ENCODE data around the gene ADGRA1.

ADGRA1 gene

DNA sequence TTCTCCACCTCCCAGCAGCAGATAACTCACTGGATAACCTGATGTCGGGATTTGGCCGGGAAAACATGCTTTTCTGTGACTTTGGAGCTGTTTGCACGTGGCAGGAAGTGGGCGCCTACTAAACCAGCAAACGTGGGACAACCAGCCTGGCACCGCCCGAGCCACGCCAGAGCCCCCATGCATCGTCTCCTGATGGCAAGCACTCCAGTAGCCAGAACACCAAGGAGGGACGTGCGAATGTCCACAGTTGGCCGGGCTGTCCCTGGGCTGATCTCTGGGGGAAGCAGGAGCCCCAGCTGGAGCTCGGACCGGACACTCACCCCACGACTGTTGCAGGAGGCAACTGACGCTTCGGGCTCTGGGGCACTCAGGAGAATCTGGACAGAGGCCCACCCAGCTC lies 7.1 kb downstream of the ADGRA1 start:
- Histone ChIP-seq H3K36me3 (ENCODE audit: insufficient read depth, low read length) (no peaks in the 10 kb centered on the region), H3K27me3 (ENCODE audit: insufficient read depth, low read length, poor library complexity) (peaks cover 6% of the 10 kb centered on the region), H3K9me3 (ENCODE audit: insufficient read depth, low read length, severe bottlenecking) (no peaks in the 10 kb centered on the region), H2AFZ (ENCODE audit: low read depth, low read length) (no peak overlapping the region), H3K9ac (ENCODE audit: low read depth, low read length) (no peak overlapping the region), H3K27ac (ENCODE audit: low read length) (no peak overlapping the region), H3K4me3 (ENCODE audit: low read depth in 1 of 2, low read length in 2 of 2) (no peak overlapping the region), H4K20me1 (ENCODE audit: insufficient read depth, low read length) (no peaks in the 10 kb centered on the region; the same call in 1 of the 2 replicates), H3K79me2 (ENCODE audit: insufficient read depth, low read length) (no peaks in the 10 kb centered on the region), H3K4me2 (ENCODE audit: insufficient read depth, low read length) (no peak overlapping the region), H3K4me1 (ENCODE audit: insufficient read depth, low read length) (no peaks in the 10 kb centered on the region)
- ATAC-seq (ENCODE audit: insufficient read depth, low read depth) (no peak), DNase-seq (no peak)
- TF ChIP-seq CTCF (IDR thresholded peaks at IDR 0.05; ENCODE audit: borderline replicate concordance, extremely low read depth, low read length, poor library complexity, severe bottlenecking), result no peak
- TF ChIP-seq EZH2 (IDR thresholded peaks at IDR 0.05; ENCODE audit: borderline replicate concordance, low read depth, low read length, severe bottlenecking), result no peak

DNA sequence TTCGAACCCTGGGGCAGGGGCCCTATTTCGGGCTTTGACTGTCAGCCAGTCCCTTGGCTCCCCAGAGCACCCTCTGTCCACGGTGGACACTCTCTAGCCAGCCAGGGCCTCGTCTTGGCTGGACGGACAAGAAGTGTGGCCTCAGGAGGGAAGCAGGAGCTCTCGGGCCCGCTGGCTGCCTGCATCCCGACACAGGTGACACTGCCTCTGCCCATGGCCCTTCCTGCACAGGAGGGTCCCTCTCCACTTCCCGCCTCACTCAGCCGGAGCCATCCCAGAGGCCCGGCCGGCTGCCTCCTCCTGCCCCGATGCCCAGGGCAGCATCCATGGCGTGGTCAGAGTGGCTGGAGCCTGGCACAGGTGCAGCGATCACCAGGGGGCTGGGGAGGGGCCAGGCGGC lies 7.9 kb downstream of the ADGRA1 start:
- TF ChIP-seq CTCF (IDR thresholded peaks at IDR 0.05; ENCODE audit: borderline replicate concordance, extremely low read depth, low read length, poor library complexity, severe bottlenecking) (no peak), EZH2 (IDR thresholded peaks at IDR 0.05; ENCODE audit: borderline replicate concordance, low read depth, low read length, severe bottlenecking) (no peak)
- Histone ChIP-seq H3K36me3 (ENCODE audit: insufficient read depth, low read length) (no peaks in the 10 kb centered on the region), H3K27ac (ENCODE audit: low read length) (no peak overlapping the region), H3K4me1 (ENCODE audit: insufficient read depth, low read length) (no peaks in the 10 kb centered on the region), H3K9ac (ENCODE audit: low read depth, low read length) (no peak overlapping the region), H3K9me3 (ENCODE audit: insufficient read depth, low read length, severe bottlenecking) (no peaks in the 10 kb centered on the region), H4K20me1 (ENCODE audit: insufficient read depth, low read length) (no peaks in the 10 kb centered on the region; the same call in 1 of the 2 replicates), H3K27me3 (ENCODE audit: insufficient read depth, low read length, poor library complexity) (peaks cover 6% of the 10 kb centered on the region), H2AFZ (ENCODE audit: low read depth, low read length) (no peak overlapping the region), H3K4me3 (ENCODE audit: low read depth in 1 of 2, low read length in 2 of 2) (no peak overlapping the region), H3K79me2 (ENCODE audit: insufficient read depth, low read length) (no peaks in the 10 kb centered on the region), H3K4me2 (ENCODE audit: insufficient read depth, low read length) (no peak overlapping the region)
- ATAC-seq (ENCODE audit: insufficient read depth, low read depth) (no peak), DNase-seq (no peak)

- peak; percentile 9 for DNase-seq
- no peak for ATAC-seq (ENCODE audit: insufficient read depth, low read depth)
- H3K27ac ChIP-seq (ENCODE audit: low read length), result no peak overlapping the region
- peaks cover 6% of the 10 kb centered on the region for H3K27me3 ChIP-seq (ENCODE audit: insufficient read depth, low read length, poor library complexity)
- peak; percentile 39 for TF ChIP-seq CTCF (IDR thresholded peaks at IDR 0.05; ENCODE audit: borderline replicate concordance, extremely low read depth, low read length, poor library complexity, severe bottlenecking)
- TF ChIP-seq EZH2 (IDR thresholded peaks at IDR 0.05; ENCODE audit: borderline replicate concordance, low read depth, low read length, severe bottlenecking), result no peak
- no peaks in the 10 kb centered on the region for H3K79me2 ChIP-seq (ENCODE audit: insufficient read depth, low read length)
- H3K9ac ChIP-seq (ENCODE audit: low read depth, low read length), result no peak overlapping the region
- no peak overlapping the region for H2AFZ ChIP-seq (ENCODE audit: low read depth, low read length)
- H3K36me3 ChIP-seq (ENCODE audit: insufficient read depth, low read length), result no peaks in the 10 kb centered on the region
- H3K4me3 ChIP-seq (ENCODE audit: low read depth in 1 of 2, low read length in 2 of 2), result no peak overlapping the region
- no peaks in the 10 kb centered on the region for H3K4me1 ChIP-seq (ENCODE audit: insufficient read depth, low read length)
- H3K9me3 ChIP-seq (ENCODE audit: insufficient read depth, low read length, severe bottlenecking), result no peaks in the 10 kb centered on the region
- no peaks in the 10 kb centered on the region; the same call in 1 of the 2 replicates for H4K20me1 ChIP-seq (ENCODE audit: insufficient read depth, low read length)
- H3K4me2 ChIP-seq (ENCODE audit: insufficient read depth, low read length), result no peak overlapping the region
Observed at GRCh38 chr10:133096616-133097269, 9.0 kb downstream of the ADGRA1 start.

All from DND-41 (cell line).